Measurements from ENCODE around the gene ESYT1.

ESYT1 gene

GRCh38 chr12:56189918-56190694 lies 62.0 kb downstream of the ESYT1 start:
- no peak for FAIRE-seq

- FAIRE-seq: no peak
These were observed 62.7 kb downstream of the ESYT1 start for GRCh38 chr12:56190695-56191155.

DNA sequence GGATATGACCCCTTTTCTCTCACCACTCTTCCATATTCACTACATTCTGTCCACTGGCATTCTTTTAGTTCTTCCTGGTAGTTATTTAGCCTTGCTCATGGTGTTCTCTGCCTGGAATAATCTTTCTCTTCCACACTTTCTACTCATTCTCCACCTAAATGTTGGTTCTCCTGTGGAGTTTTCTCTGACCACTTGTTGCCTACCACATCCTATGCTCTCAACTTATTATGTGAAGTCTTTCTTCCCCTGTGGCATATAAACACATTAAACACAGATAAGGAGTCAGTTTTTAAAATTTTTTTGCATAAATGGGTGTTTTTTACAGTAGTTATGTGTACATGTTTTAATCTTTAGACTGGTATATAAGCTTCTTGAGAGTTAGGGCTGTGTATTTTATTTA lies 64.5 kb downstream of the ESYT1 start:
- no peak for FAIRE-seq

DNA sequence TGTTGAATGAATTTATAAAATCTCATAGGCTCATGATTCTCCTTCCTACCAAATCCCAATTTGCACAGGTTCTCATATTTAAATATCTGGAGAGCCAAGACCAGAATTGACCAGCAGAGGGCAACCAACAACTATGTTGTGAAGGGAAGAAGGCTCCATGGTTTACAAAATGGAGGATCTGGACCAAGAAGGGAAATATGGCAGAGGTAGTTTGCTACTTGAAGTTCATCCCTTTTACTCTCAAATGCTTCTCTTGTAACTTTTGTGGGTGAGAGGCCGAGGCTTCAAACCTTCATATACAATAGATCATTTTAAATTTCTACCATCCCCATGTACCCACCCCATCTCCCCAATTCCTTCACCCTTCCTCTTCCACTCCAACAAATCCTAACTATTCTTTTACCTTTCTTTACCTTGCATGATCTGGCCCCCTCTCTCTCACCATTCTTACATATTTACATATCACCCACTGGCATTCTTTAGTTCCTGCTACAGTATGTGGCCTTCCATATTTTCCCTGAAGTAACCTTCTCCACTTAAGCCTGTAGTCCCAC lies 65.0 kb downstream of the ESYT1 start:
- peak; percentile 91 for FAIRE-seq
